DOHH2 (cell line): ENCODE measurements around the gene STARD9.

ENCODE experiments used
- H3F3A ChIP-seq: fragments of 200-600 bp; sonication (generic), shearing (Covaris generic); 2 replicates; pipeline ENCODE4 v1.6.0; 2016; ENCODE audit warnings: antibody characterized with exemption, mild to moderate bottlenecking; ENCODE audit not compliant: control insufficient read depth, insufficient read depth
- H3K27ac ChIP-seq: fragments of 200-600 bp; sonication (generic); 2 replicates; pipeline ENCODE4 v1.5.1; 2014; ENCODE audit warnings: low read depth, mild to moderate bottlenecking, low read length, moderate library complexity
- H3K27me3 ChIP-seq: fragments of 200-600 bp; sonication (generic); 2 replicates; pipeline ENCODE4 v1.6.1; 2014; ENCODE audit warnings: mild to moderate bottlenecking, low read length, mixed read lengths; ENCODE audit not compliant: control insufficient read depth
- H3K36me3 ChIP-seq: fragments of 200-600 bp; sonication (generic); 2 replicates; pipeline ENCODE4 v1.6.1; 2014; ENCODE audit warnings: mild to moderate bottlenecking, low read length, moderate library complexity, mixed read lengths; ENCODE audit not compliant: control insufficient read depth
- H3K4me1 ChIP-seq: fragments of 200-600 bp; sonication (generic); 2 replicates; pipeline ENCODE4 v1.6.1; 2014; ENCODE audit warnings: mild to moderate bottlenecking, low read length, mixed read lengths; ENCODE audit not compliant: control insufficient read depth
- H3K4me2 ChIP-seq: fragments of 200-600 bp; sonication (generic); 2 replicates; pipeline ENCODE4 v1.6.0; 2014; ENCODE audit warnings: mild to moderate bottlenecking, low read length, moderate library complexity
- H3K4me3 ChIP-seq: fragments of 200-600 bp; sonication (generic); 2 replicates; pipeline ENCODE4 v1.5.1; 2014; ENCODE audit warnings: mild to moderate bottlenecking, low read length, mixed read lengths
- H3K79me2 ChIP-seq: fragments of 200-600 bp; sonication (generic); 2 replicates; pipeline ENCODE4 v1.6.1; 2014; ENCODE audit warnings: mild to moderate bottlenecking, low read length, mixed read lengths; ENCODE audit not compliant: control insufficient read depth
- H3K9me2 ChIP-seq: fragments of 200-600 bp; sonication (generic); replicated peaks from 2 replicates; pipeline ENCODE4 v1.6.1; 2014; ENCODE audit warnings: mild to moderate bottlenecking, low read length, mixed read lengths; ENCODE audit not compliant: control insufficient read depth
- H3K9me3 ChIP-seq: fragments of 200-600 bp; sonication (generic); 2 replicates; pipeline ENCODE4 v1.6.1; 2014; ENCODE audit warnings: antibody characterized with exemption, low read length, mixed read lengths; ENCODE audit not compliant: control insufficient read depth, insufficient read depth
- H4K20me1 ChIP-seq: fragments of 200-600 bp; sonication (generic); 2 replicates; pipeline ENCODE4 v1.6.0; 2014; ENCODE audit warnings: low read depth, mild to moderate bottlenecking, antibody characterized with exemption, low read length, moderate library complexity; ENCODE audit not compliant: control insufficient read depth, insufficient read depth
- EZH2phosphoT487 ChIP-seq: fragments of 200-600 bp; sonication (generic); IDR thresholded peaks from 2 replicates; pipeline ENCODE4 v1.6.1; 2017; ENCODE audit warnings: borderline replicate concordance, mild to moderate bottlenecking, antibody characterized with exemption, low read length, moderate library complexity, mixed read lengths
- TF ChIP-seq, protein P1 (sequence below): fragments of 200-600 bp; sonication (generic); IDR thresholded peaks from one replicate; pipeline ENCODE4 v1.5.1; 2014; ENCODE audit warnings: antibody characterized with exemption, mild to moderate bottlenecking, low read depth, low read length; ENCODE audit not compliant: poor library complexity, severe bottlenecking

Gene STARD9

DNA sequence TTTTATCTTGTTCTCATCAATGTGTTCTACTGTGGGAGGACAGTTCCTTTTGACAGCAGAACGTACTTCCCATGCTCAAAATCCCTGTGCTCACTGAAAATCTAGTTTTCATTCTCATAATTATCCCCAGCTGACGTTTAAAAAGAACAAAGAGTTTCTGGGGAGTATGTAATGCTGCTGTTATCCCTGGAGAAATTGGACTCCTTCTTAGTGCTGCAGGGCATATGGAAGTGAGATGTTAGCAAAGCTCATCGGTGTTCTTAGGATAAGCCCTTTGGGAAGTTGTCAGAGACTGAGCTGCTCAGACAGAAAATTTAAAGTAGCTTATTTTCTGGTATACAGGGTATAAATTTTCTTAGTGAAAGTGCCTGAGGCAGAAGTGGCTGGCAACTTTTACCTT lies 95.0 kb downstream of the STARD9 start:
- no peak overlapping the region for H3K4me3 ChIP-seq
- no peaks in the 10 kb centered on the region for H3K27me3 ChIP-seq
- no peaks in the 10 kb centered on the region for H3F3A ChIP-seq
- H3K4me1 ChIP-seq: no peaks in the 10 kb centered on the region
- H3K36me3 ChIP-seq: no peaks in the 10 kb centered on the region
- no peaks in the 10 kb centered on the region for H3K9me2 ChIP-seq
- no peaks in the 10 kb centered on the region for H4K20me1 ChIP-seq
- no peak overlapping the region for H3K27ac ChIP-seq
- H3K4me2 ChIP-seq: no peak overlapping the region
- no peaks in the 10 kb centered on the region for H3K79me2 ChIP-seq
- H3K9me3 ChIP-seq: no peaks in the 10 kb centered on the region
- no peak for TF ChIP-seq EZH2phosphoT487
- TF ChIP-seq, protein P1, sequence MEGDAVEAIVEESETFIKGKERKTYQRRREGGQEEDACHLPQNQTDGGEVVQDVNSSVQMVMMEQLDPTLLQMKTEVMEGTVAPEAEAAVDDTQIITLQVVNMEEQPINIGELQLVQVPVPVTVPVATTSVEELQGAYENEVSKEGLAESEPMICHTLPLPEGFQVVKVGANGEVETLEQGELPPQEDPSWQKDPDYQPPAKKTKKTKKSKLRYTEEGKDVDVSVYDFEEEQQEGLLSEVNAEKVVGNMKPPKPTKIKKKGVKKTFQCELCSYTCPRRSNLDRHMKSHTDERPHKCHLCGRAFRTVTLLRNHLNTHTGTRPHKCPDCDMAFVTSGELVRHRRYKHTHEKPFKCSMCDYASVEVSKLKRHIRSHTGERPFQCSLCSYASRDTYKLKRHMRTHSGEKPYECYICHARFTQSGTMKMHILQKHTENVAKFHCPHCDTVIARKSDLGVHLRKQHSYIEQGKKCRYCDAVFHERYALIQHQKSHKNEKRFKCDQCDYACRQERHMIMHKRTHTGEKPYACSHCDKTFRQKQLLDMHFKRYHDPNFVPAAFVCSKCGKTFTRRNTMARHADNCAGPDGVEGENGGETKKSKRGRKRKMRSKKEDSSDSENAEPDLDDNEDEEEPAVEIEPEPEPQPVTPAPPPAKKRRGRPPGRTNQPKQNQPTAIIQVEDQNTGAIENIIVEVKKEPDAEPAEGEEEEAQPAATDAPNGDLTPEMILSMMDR: no peak

DNA sequence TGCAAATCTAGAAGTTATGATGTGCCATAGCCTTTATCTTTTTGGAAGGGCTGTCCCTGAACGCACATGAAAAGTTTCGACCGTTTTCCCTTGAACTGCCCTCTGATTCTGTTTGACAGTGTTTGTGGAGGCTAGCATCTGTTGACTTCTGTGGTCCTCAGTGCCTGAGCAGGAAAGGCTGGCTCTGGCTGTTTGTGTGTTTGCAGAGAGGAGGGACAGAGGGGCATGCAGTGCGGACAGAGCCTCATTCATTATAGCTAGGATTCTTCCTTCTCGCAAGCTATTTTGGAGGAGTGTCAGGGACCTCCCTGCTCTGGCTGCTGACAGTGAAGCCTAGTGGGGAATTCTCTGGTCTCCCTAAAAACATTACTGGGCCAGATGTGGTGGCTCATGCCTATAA lies 97.0 kb downstream of the STARD9 start:
- H3K79me2 ChIP-seq: no peaks in the 10 kb centered on the region
- no peaks in the 10 kb centered on the region for H3K9me2 ChIP-seq
- H3K4me2 ChIP-seq: no peak overlapping the region
- H3K9me3 ChIP-seq: no peaks in the 10 kb centered on the region
- no peaks in the 10 kb centered on the region for H3K4me1 ChIP-seq
- H3K36me3 ChIP-seq: no peaks in the 10 kb centered on the region
- H4K20me1 ChIP-seq: no peaks in the 10 kb centered on the region
- no peak overlapping the region for H3K4me3 ChIP-seq
- no peak overlapping the region for H3K27ac ChIP-seq
- TF ChIP-seq, protein P1: no peak
- TF ChIP-seq EZH2phosphoT487: no peak
- no peaks in the 10 kb centered on the region for H3K27me3 ChIP-seq
- H3F3A ChIP-seq: no peaks in the 10 kb centered on the region

DNA sequence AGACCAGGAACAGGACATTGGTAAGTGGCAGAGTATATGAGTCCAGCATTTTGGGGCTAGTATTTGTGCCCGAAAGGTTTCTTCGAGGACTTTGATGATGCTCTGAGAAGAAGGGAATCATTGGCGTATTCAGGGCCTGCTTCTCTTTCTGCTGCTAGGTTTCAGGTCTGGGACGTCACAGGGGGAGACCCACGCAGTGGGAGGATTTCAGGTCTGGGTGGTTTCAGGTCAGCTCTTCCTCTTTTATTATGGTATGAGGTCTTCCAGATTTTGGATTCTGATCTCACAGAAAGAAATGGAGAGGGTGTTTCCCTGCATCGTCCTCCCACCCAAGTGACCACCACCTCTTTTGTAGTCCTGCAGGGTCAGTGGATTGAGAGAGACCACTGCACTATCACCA lies 99.1 kb downstream of the STARD9 start:
- H3K27ac ChIP-seq: no peak overlapping the region
- no peak overlapping the region for H3K4me3 ChIP-seq
- no peaks in the 10 kb centered on the region for H3K27me3 ChIP-seq
- TF ChIP-seq EZH2phosphoT487: no peak
- TF ChIP-seq, protein P1: no peak
- H3K9me3 ChIP-seq: no peaks in the 10 kb centered on the region
- no peaks in the 10 kb centered on the region for H3K36me3 ChIP-seq
- H3F3A ChIP-seq: no peaks in the 10 kb centered on the region
- H3K79me2 ChIP-seq: no peaks in the 10 kb centered on the region
- no peaks in the 10 kb centered on the region for H4K20me1 ChIP-seq
- no peaks in the 10 kb centered on the region for H3K4me1 ChIP-seq
- H3K4me2 ChIP-seq: no peak overlapping the region
- H3K9me2 ChIP-seq: no peaks in the 10 kb centered on the region

DNA sequence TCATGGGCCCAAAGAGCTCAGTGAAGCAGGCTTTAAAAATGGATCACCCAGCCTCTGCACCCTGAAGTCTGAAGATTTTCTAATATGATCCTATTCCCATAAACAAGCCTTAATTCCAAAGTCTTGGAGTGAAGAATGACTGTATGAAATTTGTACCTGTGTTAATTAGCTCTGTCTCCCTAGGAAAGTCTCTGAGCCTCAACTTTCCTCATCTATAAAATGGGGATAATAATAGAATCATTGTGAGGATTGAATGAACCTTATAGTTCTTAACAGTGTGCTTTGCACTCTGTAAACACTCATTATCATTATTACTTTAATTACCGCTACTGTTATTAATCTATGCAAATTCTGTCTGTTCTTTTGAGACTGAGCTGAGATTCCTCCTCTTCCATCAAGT lies 99.6 kb downstream of the STARD9 start:
- H3F3A ChIP-seq: no peaks in the 10 kb centered on the region
- H3K79me2 ChIP-seq: no peaks in the 10 kb centered on the region
- no peak overlapping the region for H3K27ac ChIP-seq
- no peaks in the 10 kb centered on the region for H3K27me3 ChIP-seq
- no peaks in the 10 kb centered on the region for H3K36me3 ChIP-seq
- no peak overlapping the region for H3K4me3 ChIP-seq
- no peaks in the 10 kb centered on the region for H3K9me3 ChIP-seq
- TF ChIP-seq EZH2phosphoT487: no peak
- TF ChIP-seq, protein P1: no peak
- no peaks in the 10 kb centered on the region for H3K9me2 ChIP-seq
- no peaks in the 10 kb centered on the region for H3K4me1 ChIP-seq
- no peaks in the 10 kb centered on the region for H4K20me1 ChIP-seq
- H3K4me2 ChIP-seq: no peak overlapping the region
